LHCN-M2 (cell line): Measurements from ENCODE around the gene NADSYN1. TPM values are rescaled to one million over a fixed set of nuclear protein-coding genes. Genes with fewer than 3 reads are reported as not detected.

ENCODE experiments used
- DNase-seq: peaks from one replicate; pipeline ENCODE4 v3.0.0-alpha.2; 2012; ENCODE audit warnings: low read depth
- total RNA-seq: library from RNA; depleted of rRNA; stranded (reverse); fragments of >200 nt; gene quantifications from 2 replicates; pipeline ENCODE4 v1.2.3, GENCODE V29; 2014

Gene NADSYN1
- total RNA-seq, 1 experiment from 2014 or later: 48.2 TPM

DNA sequence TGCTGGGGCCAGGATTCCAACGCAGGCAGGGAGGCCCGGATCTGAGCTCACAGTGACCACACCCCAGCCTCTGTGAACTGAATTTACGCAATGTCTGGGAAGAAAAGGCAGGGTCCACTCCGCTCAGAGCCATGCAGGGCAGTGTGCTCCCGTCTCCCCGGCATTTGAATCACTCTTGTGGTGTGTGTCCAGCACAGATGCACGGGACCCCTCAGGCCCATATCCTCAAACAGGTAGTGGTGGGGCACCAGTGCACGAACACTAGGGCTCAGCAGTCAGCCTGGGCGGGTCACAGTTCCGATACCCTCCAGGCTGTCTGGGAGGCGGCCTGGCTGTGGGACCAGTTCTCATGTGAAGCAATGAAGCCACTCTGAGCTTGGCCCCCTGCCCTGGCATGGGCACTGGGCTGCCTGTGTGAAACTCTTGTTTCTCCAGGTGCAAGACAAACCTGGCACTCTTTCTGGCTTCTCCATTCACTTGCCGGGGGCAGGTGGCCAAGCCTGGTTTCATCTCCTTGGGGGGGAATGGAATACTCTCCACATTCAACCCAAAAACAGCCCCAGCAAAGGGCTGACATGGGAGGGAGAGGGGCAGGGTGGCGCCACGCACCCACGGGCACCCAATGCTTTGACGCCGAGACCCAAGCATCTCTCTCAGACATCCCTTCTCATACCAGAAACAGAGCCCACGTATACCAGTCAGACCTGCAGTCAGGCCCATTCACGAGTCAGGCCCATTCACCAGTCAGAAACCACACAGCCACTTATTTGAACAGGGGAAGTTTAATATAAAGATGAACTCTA is 19.2 kb upstream of the NADSYN1 start:
- DNase-seq: no peak

DNA sequence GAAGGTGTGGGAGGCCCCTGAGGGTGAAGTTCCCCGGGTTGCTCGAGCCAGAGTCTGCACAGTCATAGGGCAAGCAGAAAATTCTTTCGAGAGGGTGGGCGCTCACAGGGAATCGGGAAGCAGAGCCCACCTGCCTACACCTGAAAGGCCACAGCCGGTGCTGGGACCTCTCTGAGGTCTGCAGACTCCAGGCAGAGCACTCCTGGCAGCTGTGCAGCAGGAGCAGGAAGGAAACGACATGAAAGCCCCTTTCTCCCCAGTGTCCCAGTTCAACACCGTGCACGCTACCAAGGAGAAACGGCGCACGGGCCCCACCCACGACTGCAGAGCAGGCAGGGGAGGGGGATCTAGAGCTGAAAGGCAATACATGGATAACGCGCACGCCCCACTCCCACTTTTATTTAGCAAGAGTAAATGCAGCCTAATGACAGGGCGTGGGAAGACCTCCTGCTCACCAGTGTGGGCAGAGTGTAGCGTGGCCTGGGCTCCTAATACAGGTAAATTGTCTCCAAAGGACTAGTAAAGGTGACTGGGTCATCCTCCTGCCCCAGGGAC is 18.4 kb upstream of the NADSYN1 start:
- DNase-seq: no peak

DNA sequence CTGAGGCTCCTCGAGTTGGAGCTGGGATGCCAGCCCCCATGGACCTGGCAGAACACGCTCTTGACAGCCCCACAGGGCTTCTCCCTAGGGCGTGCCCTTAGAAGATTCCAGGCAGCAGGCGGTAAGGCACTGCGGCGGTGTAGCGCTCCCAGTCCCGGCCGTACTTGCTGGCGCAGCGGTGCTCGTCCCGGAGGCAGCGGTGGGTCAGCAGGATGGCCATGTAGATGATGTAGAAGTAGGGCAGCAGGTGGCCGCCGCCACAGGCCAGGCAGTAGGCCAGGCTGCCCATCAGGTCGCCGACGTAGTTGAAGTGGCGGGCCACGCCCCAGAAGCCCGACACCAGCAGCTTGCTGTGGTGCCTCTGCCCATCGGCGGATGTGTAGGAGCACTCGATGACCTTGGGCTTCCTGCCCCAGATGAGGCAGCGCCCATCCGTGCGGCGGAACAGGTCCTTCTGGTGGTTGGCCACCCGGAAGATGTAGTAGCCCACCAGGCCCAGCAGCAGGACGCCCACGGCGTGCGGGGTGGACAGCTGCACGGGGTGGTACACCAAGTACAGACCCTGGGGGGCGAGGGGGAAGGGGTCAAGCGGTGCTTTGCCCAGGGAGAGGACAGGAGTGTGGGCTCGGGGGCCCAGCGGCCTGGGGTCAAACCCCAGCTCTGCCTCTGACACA is 17.6 kb upstream of the NADSYN1 start:
- no peak for DNase-seq

DNA sequence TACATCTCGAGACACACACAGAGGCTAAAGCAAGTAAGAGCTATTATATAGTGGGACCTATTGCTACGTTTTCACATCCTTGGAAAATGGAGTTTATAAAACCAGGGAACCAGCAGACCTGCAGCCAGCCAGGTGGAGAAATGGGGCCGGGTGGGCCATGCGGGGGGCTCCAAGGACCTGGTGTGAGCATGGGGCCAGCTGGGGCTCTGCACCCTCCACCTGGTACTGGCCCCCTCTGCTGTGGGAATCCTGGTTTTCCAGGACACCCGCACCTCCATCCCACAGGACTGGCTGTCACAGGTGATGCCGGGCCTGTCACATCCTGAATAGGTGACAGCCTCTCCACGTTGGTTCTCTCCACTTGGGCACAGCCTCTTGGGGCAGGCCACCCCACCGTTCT is 16.1 kb upstream of the NADSYN1 start:
- no peak for DNase-seq

DNA sequence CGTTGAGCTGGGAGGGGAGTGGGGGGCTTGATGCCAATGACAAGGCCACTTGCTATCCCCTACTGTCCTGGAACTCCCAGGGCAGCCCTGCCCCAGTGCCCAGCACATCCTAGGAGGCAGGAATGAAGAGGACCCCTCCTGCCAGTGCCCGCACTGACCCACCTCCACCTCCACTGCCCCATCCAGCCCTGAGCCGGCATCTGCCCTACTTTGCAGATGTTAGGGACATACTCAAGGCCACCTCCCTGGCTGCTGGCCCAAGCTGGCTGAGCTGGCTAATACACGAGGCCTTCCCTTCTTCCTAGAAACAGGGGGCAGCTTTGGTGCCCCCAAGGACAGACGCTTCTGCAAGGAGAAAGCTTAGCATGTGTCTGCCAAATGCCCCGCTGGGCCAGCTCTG is 15.6 kb upstream of the NADSYN1 start:
- no peak for DNase-seq

DNA sequence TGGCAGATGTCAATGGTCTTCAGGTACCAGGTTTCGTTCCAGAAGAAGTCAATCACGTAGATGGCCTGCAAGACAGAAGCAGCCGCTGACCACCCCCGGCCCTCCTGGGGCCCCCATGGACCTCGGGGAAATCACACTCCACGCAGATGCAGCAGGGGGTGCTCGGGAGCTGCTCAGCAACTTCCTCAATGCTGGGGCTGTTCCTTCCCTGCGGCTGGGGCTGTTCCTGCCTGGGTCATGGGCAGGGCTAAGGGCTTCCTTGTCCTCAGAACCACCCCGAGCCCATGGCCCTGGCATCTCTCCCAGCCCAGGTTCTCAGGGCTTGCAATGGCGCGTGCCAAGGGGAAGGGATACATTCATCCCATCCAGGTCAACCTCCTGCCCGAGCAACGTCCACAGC is 15.1 kb upstream of the NADSYN1 start:
- no peak for DNase-seq

DNA sequence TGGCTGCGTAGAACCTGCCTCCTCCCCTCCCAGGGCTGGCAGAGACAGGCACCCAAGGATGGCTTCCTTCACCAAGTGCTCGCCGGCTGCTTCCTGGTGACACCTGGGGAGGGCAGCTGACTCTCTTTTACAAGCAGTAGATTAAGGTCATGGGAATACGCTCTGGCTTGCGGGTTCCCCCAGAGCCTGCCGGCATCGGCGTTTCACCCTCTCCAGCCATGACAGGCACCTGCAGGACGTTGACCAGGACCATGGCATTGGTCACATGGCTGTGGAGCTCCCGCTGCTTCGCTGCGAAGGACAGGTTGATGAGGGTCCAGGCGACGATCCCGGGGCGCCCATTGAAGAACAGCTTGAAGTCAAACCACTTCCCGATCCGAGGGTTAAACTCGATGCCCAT is 14.4 kb upstream of the NADSYN1 start:
- no peak for DNase-seq

DNA sequence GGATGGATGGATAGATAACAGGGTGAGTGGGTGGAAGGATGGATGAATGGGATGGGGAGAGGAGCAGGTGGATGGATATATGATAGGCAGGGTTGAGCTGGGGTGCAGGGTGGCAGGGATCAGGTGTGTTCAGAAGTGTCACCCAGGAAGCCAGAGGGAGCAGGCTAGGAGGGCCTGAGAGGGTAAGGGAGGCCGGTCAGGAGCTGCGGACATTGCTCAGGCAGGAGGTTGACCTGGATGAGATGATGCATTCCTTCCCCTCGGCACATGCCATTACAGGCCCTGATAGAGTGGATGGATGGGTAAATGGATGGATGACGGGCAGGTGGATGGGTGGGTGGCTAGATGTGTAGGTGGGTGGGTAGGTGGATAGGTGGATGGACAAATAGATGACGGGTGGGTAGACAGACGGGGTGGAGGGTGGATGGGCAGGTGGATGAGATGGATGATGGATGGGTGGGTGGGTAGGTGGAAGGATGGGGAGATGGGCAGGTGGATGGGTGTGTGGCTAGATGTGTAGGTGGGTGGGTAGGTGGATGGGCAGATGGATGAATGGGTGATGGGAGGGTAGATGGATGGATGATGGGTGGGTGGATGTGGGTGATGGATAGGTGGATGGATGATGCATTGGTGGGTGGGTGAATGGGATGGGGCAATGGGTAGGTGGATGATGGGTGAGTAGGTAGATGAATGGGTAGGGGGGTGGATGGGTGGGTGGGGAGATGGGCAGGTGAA is 12.8 kb upstream of the NADSYN1 start:
- no peak for DNase-seq

DNA sequence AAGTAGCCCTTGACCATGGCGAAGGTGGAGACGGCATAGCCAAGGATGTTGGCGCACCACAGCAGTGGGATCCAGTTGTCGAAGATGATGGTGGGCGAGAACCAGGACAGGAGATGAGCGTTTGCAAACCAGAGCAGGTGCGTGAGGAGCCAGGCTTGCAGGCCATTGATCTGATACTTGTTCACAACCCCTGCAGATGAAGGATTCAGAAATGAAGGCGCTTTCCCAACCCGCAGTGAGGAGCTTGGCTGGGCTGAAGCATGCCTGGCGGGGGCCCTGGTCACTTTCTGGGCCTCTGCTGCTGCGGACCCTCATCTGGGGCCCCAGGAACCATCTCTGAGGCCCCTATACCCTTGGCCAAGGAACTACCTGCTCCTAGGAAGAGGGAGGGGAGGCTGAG is 11.8 kb upstream of the NADSYN1 start:
- DNase-seq: no peak

DNA sequence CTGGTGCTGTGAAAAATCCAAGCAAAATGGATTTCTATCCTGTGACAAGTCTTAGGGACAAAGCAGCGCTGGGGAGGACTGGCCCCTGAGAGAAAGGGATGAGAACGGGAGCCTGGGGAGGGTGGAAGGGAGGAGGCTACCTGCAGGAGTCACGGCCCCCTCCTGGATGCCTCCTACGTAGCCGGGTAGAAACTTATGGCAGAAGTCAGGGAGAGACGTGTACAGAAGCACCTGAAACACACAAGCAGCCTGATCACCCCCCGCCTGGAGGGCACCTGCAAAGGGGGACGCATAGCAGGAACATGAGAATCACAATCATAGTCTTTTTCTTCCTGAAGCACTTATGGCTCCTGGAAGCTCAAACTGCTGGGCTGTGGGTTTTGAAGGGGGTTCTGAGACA is 10.9 kb upstream of the NADSYN1 start:
- DNase-seq: no peak

DNA sequence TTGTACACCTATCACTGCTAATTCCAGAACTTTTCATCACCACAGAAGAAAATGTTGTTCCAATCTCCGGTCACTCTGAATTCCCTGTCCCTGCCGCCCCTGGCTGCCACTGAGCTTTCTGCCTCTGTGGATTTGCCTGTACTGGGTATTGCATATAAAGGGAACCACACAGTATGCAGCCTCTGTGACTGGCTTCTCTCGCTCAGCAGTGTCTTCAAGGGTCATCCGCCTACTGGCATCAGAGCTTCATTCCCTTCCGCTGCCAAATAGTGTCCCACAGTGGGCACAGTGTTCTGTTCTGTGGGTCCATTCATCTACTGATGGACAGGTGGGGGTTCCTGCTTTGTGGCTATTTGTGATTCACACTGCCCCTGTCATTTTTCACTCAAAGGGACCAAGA is 10.1 kb upstream of the NADSYN1 start:
- DNase-seq: no peak

DNA sequence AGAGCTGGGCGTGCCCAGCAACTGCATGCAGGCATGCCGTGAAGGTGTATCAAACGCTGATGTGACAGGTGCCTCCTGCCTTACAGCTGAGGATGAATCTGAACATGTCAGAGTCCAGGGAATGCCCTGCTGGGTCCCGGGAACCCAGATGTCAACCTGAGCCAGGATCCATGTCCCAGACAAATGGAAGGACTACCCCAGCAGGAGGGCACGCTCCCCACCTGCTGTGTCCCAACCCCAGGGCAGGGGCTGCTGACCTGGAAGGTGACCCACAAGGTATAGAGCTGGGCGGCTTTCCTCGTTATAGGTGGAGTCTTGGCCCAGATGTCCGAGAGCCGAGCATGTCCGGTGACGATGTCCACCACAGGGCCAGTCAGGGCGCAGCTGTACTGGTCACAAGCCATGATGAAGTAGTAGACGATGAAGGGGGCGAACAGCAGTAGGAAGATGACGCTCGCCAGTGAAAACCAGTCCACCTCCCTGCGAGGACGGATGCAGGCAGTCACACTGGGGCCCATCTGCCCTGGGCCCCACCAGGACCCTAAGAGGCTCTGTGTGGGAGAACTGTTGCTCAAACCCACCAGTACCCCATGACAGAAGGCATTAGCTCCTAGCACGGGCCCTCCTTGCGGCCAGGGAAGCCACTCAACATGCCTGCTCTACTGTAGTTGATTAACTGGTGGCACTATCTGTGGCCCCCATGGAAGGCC is 9.1 kb upstream of the NADSYN1 start:
- DNase-seq: no peak

DNA sequence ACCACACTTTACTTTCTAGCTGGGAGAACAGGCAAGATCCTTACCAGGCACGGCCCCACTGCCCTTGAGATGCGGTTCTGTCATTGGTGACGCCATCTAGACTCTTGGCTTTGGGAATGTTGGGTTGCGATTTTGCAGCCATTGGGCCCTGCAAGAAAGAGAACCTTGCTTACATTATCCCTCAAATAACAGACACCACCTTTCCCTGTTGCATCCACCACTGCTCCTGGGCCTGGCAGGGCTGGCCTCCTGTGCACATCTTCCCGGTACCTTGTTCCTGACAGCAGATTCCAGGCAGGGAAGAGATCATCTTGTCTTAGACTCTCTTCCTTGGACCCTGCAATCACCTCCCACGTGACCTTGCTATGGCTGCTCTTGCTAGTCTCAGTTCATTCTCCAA is 8.2 kb upstream of the NADSYN1 start:
- no peak for DNase-seq

DNA sequence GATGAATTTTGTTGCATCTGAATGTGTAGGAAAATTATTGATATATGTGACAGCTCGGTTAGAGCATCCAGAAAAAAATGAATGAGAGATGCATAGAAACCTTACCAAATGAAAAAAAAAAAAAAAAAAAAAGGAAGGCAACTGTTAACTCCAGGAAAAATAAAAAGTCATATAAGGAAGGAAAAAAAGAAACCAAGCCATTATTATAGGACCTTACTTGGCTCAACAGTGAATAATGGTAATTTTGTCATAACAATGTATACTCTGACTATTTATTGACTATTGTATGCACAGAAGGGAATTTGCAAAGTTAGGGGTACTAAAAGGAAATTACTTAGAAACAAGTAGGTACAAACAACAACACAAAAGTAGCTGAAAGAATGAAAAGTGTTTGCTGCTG is 6.9 kb upstream of the NADSYN1 start:
- DNase-seq: no peak

DNA sequence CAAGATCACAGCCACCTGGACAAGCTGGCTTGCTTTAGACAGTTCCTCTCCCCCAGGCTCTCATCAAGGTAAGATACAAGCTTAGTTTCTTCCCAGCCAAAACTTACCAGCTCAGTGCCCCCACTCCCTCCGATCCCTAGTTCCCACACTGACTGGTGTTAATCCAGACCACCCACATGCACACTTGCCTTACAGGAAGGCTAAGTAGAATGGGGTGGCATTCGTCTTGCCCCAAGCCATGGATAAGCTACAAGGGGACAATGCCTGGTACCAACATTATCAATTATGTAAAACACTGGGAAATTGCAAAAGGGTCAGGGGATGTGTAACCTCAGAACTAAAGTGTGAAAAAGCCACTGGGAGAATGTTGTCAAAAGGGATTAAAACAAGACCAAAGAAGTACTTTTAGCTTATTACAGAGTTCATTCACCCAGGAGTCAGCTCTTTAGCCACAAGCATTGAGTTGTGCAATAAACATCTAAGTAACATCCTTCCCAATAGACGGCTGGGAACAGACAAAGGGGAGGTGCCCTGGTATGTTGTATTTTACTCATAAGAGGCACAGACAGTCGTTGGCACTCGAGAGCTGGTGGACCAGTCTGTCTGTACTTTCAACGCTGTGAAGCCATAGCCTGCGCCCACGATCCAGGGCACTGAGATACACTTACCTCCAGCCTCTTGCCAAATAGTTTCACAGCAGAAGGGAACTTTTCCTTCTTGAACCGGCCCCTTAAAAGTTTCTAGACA is 5.9 kb upstream of the NADSYN1 start:
- peak; percentile 67 for DNase-seq

DNA sequence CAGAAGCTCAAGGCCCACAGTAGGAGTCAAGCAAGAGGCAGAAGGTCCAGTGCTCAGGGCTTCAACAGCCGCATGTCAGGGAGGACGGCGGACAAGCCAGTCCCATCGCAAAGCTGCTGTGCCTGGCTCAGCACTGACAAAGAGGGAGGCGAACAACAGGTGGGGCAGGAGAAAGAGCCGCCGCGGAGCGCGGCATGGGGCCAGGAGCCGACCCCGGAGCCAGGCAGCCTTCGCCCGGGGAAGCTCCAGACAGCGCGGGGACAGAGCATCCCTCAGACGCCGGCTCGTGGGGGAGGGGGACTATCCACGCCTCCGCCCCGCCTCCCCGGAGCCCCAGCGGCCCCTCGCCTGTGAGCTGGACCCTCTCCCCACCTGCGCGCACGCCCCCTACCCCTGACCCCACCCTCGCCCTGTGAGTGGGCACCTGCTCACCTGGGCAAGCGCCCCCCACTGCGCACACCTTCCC is 5.2 kb upstream of the NADSYN1 start:
- DNase-seq: peak; percentile 13

DNA sequence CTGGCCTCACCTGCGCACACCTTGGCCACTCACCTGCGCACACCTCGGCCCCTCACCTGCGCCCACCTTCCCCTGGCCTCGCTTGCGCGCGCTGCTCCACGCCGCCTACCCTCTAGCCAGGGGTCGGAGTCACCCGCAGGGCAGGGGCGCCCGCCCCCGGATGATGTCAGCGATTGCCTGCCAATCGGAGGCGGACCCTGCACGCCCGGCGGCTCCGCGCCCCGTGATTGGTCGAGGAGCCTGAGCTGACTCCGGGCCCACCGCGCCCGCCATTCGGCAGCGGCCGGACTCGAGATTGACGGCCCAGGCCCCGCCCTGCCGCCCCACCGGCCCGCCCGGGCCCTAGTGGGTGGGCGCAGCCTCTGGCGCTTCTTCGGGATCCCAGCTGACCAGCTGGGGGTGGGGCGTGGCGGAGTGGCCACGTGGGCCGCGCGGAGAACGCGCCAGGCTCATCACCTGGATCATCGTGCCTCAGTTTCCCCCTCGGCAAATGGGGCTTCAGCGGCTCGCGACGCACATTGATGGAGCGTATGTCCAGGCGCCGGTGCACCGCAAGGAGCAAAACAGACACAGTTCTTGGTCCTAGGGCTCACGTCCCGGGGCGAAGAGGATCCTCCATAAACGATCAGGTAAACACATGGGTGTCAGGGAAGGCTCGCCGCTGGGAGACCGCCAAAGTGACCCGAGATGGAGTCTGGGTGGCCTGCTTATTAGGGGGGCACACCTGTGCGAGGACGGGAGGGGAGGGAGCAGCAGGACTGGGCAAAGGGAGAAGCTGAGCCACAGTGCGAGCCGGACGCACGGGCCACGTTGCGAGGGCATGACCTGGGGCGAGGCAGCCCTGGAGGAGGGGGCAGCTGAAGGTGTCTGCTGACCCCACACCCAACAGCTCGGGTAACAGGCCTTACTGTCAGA is 4.5 kb upstream of the NADSYN1 start, which contains the start of gene DHCR7:
Gene DHCR7, minus strand, starts transcription at position 137 of the 915 bp plus-strand sequence. CDS start 3,441 bp downstream, outside the sequence.
- DNase-seq: peak; percentile 88

DNA sequence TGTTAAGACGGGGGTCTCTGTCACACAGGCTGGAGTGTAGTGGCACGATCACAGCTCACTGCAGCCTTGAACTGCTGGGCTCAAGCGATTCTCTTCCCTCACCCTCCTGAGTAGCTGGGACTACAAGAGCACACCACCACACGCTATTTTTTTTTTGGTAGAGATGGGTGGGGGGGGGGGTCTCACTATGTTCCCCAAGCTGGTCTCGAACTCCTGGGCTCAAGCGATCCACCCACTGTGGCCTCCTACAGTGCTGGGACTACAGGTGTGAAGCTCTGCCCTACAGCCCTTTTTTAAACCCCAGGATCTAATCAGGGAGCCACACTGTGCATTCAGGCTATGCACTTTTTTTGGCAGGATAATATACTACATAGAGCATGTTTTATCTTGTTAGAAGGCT is 3.4 kb upstream of the NADSYN1 start:
- DNase-seq: no peak

DNA sequence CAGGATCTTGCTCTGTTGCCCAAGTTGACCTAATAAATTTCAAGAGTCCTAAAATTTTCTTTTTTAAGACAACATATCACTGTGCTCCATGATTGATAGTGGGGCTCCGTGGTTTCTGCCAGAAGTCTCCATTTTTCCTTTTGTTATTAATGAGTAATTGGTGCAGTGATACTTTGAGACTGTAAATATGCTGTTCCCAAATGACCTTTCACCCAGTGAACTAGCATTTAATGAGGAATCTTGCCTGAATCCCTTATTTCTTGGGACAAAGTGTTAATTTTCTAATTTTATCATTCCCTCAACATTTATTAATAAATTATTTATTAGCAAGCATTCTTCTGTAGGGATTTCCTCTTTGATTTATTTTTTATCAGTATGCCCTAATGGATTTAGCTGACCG is 2.5 kb upstream of the NADSYN1 start:
- DNase-seq: no peak

DNA sequence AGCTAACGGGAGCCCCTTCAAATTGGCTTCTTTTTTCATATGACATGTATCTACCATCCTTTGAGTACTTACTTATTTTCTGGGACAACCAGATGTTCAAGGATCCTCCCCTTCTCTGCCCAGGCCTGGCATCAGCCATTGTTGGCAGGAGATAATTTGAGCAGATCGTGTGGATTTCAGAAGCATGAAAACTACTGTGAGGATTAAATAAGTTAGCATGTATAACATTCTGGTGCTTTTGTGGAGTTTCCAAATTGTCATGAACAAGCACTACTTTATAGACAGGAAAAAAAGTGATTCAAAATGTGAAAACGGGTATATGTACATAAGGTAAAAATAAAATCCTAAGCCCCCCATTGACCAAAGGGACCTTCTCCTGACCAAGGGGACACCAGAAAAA is 2.1 kb upstream of the NADSYN1 start:
- no peak for DNase-seq
